Loucy (cell line): ENCODE data around the gene ANKLE2.

Source experiments
- H2AFZ ChIP-seq: fragments of 200-600 bp; sonication (generic); 2 replicates; pipeline ENCODE4 v1.6.0; 2016; ENCODE audit warnings: antibody characterized with exemption, mild to moderate bottlenecking, low read length, moderate library complexity
- H3F3A ChIP-seq: fragments of 200-600 bp; 2 replicates; pipeline ENCODE4 v1.6.0; 2016; ENCODE audit warnings: antibody characterized with exemption, low read depth, mild to moderate bottlenecking
- H3K27me3 ChIP-seq: fragments of 200-600 bp; sonication (generic); 2 replicates; pipeline ENCODE4 v1.6.1; 2014; ENCODE audit warnings: low read length, mild to moderate bottlenecking; ENCODE audit not compliant: insufficient read depth, poor library complexity, severe bottlenecking
- H3K36me3 ChIP-seq: fragments of 200-600 bp; sonication (generic); 2 replicates; pipeline ENCODE4 v1.6.1; 2016; ENCODE audit warnings: low read length; ENCODE audit not compliant: insufficient read depth
- H3K4me1 ChIP-seq: fragments of 200-600 bp; sonication (generic); 2 replicates; pipeline ENCODE4 v1.5.1; 2014; ENCODE audit warnings: low read length, mild to moderate bottlenecking; ENCODE audit not compliant: insufficient read depth, poor library complexity, severe bottlenecking
- H3K4me2 ChIP-seq: fragments of 200-600 bp; sonication (generic); 2 replicates; pipeline ENCODE4 v1.6.0; 2014; ENCODE audit warnings: antibody characterized with exemption, low read length, low read depth, mild to moderate bottlenecking; ENCODE audit not compliant: poor library complexity, severe bottlenecking
- H3K4me3 ChIP-seq: fragments of 200-600 bp; sonication (generic); 2 replicates; pipeline ENCODE4 v1.5.1; 2014; ENCODE audit warnings: low read length, mild to moderate bottlenecking, mixed read lengths; ENCODE audit not compliant: poor library complexity, severe bottlenecking
- H3K79me2 ChIP-seq: fragments of 200-600 bp; sonication (generic); 2 replicates; pipeline ENCODE4 v1.6.1; 2014; ENCODE audit warnings: low read length; ENCODE audit not compliant: insufficient read depth
- H3K9ac ChIP-seq: fragments of 200-600 bp; sonication (generic); 2 replicates; pipeline ENCODE4 v1.6.0; 2014; ENCODE audit warnings: mild to moderate bottlenecking, low read depth, low read length, moderate library complexity; ENCODE audit not compliant: poor library complexity, severe bottlenecking
- H3K9me2 ChIP-seq: fragments of 200-600 bp; sonication (generic); replicated peaks from 2 replicates; pipeline ENCODE4 v1.6.1; 2016; ENCODE audit warnings: low read depth, low read length, mixed read lengths
- H3K9me3 ChIP-seq: fragments of 200-600 bp; sonication (generic); 2 replicates; pipeline ENCODE4 v1.6.1; 2014; ENCODE audit warnings: mild to moderate bottlenecking, antibody characterized with exemption, low read length, low read depth; ENCODE audit not compliant: insufficient read depth
- H4K20me1 ChIP-seq: fragments of 200-600 bp; sonication (generic); 2 replicates; pipeline ENCODE4 v1.6.0; 2014; ENCODE audit warnings: antibody characterized with exemption, low read length, mild to moderate bottlenecking; ENCODE audit not compliant: insufficient read depth, poor library complexity, severe bottlenecking
- EZH2phosphoT487 ChIP-seq: fragments of 200-600 bp; IDR thresholded peaks from 2 replicates; pipeline ENCODE4 v1.6.1; 2018; ENCODE audit warnings: antibody characterized with exemption, mild to moderate bottlenecking, moderate library complexity, borderline replicate concordance
- TF ChIP-seq, protein P1 (sequence below): fragments of 200-600 bp; sonication (generic); conservative IDR thresholded peaks from 2 replicates; pipeline ENCODE4 v1.5.1; 2014; ENCODE audit warnings: mild to moderate bottlenecking, antibody characterized with exemption, low read length

ANKLE2 gene

DNA sequence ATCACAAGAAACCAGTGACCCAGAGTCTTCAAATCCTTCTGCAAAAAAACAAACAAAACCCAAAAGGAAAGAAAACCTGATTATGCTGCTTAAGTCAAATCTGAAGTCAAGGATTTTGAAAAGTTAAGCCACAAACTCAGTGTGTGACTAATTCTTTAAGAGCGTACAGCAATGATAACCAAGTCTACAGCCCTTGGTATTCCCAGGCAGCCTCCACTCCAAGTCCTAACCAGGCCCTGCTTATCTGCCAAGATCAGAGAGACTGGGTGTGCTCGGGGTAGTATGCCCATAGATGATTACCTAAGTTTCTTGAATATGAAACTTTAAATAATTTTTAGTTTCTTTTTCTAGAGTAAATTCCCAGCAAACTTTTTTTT, 37.9 kb downstream of the ANKLE2 start:
- Histone ChIP-seq H3K9ac (no peak overlapping the region), H3K4me2 (no peak overlapping the region), H2AFZ (no peak overlapping the region), H3K4me1 (no peaks in the 10 kb centered on the region), H3K79me2 (no peaks in the 10 kb centered on the region), H3K4me3 (no peak overlapping the region), H3K36me3 (peaks cover 78% of the 10 kb centered on the region; the same call in 1 of the 2 replicates), H3K27me3 (no peaks in the 10 kb centered on the region), H3F3A (no peaks in the 10 kb centered on the region), H3K9me2 (no peaks in the 10 kb centered on the region), H4K20me1 (no peaks in the 10 kb centered on the region), H3K9me3 (no peaks in the 10 kb centered on the region)
- no peak for TF ChIP-seq EZH2phosphoT487
- TF ChIP-seq, protein P1, sequence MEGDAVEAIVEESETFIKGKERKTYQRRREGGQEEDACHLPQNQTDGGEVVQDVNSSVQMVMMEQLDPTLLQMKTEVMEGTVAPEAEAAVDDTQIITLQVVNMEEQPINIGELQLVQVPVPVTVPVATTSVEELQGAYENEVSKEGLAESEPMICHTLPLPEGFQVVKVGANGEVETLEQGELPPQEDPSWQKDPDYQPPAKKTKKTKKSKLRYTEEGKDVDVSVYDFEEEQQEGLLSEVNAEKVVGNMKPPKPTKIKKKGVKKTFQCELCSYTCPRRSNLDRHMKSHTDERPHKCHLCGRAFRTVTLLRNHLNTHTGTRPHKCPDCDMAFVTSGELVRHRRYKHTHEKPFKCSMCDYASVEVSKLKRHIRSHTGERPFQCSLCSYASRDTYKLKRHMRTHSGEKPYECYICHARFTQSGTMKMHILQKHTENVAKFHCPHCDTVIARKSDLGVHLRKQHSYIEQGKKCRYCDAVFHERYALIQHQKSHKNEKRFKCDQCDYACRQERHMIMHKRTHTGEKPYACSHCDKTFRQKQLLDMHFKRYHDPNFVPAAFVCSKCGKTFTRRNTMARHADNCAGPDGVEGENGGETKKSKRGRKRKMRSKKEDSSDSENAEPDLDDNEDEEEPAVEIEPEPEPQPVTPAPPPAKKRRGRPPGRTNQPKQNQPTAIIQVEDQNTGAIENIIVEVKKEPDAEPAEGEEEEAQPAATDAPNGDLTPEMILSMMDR, result no peak

DNA sequence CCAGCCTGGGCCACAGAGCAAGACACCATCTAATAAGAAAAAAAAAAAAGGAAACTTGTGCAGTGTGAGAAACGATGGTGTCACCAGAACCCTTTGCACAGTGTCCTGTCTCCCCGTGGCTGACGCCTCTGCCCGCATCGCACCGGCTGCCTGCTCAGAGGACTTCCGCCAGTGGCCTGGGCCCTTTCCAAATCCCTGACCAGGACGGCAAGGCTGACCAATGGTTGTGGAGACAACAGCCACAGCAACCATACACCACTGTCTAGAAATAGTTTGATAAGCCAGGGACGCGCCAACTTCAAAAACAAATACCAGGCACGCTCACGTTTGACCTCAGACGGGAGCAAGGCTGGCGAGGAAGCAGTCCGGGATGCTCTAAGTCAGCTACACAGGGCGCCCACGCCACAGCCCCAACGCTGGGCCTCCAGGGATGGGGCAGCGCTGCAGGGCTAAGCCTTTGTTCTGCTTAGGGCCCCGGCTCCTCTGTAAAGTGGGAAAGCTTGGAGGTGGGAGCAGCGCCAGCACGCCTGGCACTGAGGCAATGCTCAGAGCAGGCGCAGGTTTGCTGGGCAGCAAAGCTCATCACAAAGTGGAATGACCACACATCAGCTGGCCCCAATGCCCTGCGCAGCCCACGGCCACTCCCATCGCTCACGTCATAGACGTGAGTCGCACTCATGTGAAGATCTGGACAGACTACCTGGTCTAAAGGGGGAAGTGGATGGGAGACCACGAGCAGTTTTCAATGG, 38.4 kb downstream of the ANKLE2 start:
- no peaks in the 10 kb centered on the region for H4K20me1 ChIP-seq
- H3K9ac ChIP-seq, result no peak overlapping the region
- H3K4me1 ChIP-seq, result no peaks in the 10 kb centered on the region
- no peaks in the 10 kb centered on the region for H3F3A ChIP-seq
- no peak overlapping the region for H3K4me3 ChIP-seq
- no peaks in the 10 kb centered on the region for H3K9me2 ChIP-seq
- no peaks in the 10 kb centered on the region for H3K79me2 ChIP-seq
- H3K36me3 ChIP-seq, result peaks cover 81% of the 10 kb centered on the region; the same call in 1 of the 2 replicates
- H3K27me3 ChIP-seq, result no peaks in the 10 kb centered on the region
- H2AFZ ChIP-seq, result no peak overlapping the region
- H3K4me2 ChIP-seq, result no peak overlapping the region
- no peaks in the 10 kb centered on the region for H3K9me3 ChIP-seq
- TF ChIP-seq EZH2phosphoT487, result no peak
- TF ChIP-seq, protein P1, result no peak

DNA sequence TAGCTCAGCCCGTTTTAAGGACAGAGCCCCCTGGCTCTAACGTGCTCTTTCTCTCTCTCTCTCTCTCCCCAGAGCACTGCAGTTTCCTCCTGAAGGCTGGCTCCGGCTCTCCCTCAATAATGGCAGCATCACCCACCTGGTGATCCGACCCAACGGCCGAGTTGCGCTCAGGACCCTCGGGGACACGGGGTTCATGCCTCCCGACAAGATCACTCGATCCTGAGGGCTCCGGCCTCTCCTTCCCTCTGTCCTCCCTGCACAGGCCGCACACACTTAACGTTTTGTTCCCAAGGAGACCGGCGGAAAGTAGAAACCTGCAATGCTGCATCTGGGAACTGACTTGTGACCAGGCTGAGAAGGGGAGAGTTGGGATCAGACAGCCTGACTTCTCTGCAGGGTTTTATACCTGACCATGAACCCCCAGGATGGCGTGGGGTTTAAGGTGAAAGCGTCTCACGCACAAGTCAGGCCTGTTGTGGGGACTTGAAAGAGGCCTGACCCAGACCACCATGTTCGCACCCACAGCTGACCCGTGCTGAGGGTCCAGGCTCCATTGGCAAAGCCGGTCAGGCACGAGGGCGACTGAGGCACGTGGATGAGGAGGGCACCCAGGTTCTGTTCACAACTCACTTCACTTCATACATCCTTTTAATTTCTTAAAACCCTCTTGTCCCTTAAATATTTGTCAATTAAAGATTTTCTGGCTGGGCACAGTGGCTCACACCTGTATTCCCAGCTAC, 40.9 kb downstream of the ANKLE2 start:
- H3K4me1 ChIP-seq, result no peaks in the 10 kb centered on the region
- no peaks in the 10 kb centered on the region for H3K9me2 ChIP-seq
- H3K27me3 ChIP-seq, result no peaks in the 10 kb centered on the region
- H3F3A ChIP-seq, result no peaks in the 10 kb centered on the region
- TF ChIP-seq EZH2phosphoT487, result no peak
- TF ChIP-seq, protein P1, result no peak
- no peaks in the 10 kb centered on the region for H3K9me3 ChIP-seq
- peaks cover 3% of the 10 kb centered on the region for H4K20me1 ChIP-seq
- H3K79me2 ChIP-seq, result no peaks in the 10 kb centered on the region
- no peak overlapping the region for H3K4me3 ChIP-seq
- no peak overlapping the region for H3K4me2 ChIP-seq
- peaks cover 69% of the 10 kb centered on the region; the same call in 1 of the 2 replicates for H3K36me3 ChIP-seq
- H2AFZ ChIP-seq, result no peak overlapping the region
- H3K9ac ChIP-seq, result no peak overlapping the region
